Measurements from ENCODE around the gene CDH16. TPM values are rescaled to one million over a fixed set of nuclear protein-coding genes. Genes with fewer than 3 reads are reported as not detected.

CDH16 gene
- total and polyA plus RNA-seq, 3 donors from 2014 or later = 0.31 to 2.7 (median 0.39) TPM

DNA sequence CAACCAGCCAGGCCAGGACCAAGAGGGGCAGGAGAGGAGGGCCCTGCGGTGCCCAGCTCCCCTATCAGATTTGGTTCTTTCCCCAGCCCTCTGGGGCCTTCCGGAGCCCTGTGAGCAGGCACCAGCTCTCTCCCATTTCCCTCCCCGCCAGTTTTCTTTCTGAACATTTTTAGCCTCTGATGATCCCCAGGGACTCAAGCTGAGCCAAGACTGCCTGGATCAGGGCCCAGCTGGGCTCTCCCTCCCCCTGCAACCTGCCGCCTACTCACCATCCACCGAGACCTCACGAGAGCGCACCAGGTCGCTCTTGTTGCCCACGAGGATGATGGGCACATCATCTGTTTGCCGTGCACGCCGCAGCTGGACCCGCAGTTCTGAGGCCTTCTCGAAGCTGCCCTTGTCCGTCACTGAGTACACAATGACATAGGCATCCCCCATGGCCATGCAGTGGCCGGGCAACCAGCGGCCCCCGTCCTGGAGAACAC is 4.6 kb upstream of the CDH16 start:
- DNase-seq = peak; percentile 58
- intact Hi-C loops (cut with DNase I; ENCODE audit: low total_unique reads) = no loop called here
- Histone ChIP-seq H3K4me1 (peaks cover 39% of the 10 kb centered on the region), H3K36me3 (ENCODE audit: low read depth, missing control alignments) (no peaks in the 10 kb centered on the region), H3K9me3 (no peaks in the 10 kb centered on the region), H3K4me3 (no peak overlapping the region), H3K27ac (peak overlapping the region; percentile 51 to 65), H3K27me3 (no peaks in the 10 kb centered on the region)
- TF ChIP-seq POLR2A (IDR thresholded peaks at IDR 0.05) = no peak
- WGBS, 2 donors = 54 to 67% methylated on average over 18 of the region's 18 CpGs

DNA sequence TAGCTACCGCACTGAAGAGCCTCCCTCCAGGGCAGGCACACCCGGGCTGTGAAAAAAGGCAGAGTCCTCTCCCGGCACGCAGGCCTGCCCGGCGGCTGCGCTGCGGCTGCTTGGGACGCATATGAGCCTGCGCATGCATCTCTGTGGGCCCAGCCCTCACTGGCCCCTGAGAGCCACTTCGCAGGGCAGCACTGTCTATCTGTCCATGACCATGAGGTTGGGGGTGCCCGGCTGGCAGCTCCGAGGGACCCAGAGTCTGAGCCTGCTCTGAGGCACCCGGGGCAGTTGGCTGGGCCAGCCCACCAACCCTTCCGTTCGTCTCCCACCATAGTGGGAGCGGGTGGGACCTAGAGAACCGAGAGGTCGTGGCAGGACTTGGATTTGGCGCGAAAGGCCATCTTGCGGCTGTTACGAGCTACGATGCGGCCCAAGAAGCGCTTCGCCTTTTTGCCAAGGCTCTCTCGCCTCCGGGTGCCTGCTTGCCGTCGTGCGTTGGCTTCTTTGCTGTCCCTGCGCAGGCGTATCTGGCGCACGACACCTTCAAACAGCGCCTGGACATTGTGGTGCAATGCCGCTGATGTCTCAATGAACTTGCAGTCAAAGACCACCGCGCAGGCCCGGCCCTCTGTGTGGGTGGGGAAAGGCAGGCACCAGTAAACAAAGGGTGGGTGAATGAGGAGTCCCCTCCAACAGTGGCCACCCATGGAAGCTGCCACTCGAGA is 3.2 kb upstream of the CDH16 start:
- Histone ChIP-seq H3K9me3 (no peaks in the 10 kb centered on the region), H3K4me3 (peak overlapping the region in 1 of 2 donors; percentile 29), H3K27ac (peak overlapping the region in 1 of 2 donors; percentile 36), H3K36me3 (ENCODE audit: low read depth, missing control alignments) (no peaks in the 10 kb centered on the region), H3K4me1 (peaks cover 39% of the 10 kb centered on the region), H3K27me3 (no peaks in the 10 kb centered on the region)
- TF ChIP-seq, protein P1, sequence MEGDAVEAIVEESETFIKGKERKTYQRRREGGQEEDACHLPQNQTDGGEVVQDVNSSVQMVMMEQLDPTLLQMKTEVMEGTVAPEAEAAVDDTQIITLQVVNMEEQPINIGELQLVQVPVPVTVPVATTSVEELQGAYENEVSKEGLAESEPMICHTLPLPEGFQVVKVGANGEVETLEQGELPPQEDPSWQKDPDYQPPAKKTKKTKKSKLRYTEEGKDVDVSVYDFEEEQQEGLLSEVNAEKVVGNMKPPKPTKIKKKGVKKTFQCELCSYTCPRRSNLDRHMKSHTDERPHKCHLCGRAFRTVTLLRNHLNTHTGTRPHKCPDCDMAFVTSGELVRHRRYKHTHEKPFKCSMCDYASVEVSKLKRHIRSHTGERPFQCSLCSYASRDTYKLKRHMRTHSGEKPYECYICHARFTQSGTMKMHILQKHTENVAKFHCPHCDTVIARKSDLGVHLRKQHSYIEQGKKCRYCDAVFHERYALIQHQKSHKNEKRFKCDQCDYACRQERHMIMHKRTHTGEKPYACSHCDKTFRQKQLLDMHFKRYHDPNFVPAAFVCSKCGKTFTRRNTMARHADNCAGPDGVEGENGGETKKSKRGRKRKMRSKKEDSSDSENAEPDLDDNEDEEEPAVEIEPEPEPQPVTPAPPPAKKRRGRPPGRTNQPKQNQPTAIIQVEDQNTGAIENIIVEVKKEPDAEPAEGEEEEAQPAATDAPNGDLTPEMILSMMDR (IDR thresholded peaks at IDR 0.05) = no peak
- TF ChIP-seq POLR2A (IDR thresholded peaks at IDR 0.05) = no peak
- DNase-seq = no peak
- intact Hi-C loops (cut with DNase I; ENCODE audit: low total_unique reads) = no loop called here
- 72 to 80% methylated on average over 33 to 42 of the region's 42 CpGs for WGBS, 2 donors

DNA sequence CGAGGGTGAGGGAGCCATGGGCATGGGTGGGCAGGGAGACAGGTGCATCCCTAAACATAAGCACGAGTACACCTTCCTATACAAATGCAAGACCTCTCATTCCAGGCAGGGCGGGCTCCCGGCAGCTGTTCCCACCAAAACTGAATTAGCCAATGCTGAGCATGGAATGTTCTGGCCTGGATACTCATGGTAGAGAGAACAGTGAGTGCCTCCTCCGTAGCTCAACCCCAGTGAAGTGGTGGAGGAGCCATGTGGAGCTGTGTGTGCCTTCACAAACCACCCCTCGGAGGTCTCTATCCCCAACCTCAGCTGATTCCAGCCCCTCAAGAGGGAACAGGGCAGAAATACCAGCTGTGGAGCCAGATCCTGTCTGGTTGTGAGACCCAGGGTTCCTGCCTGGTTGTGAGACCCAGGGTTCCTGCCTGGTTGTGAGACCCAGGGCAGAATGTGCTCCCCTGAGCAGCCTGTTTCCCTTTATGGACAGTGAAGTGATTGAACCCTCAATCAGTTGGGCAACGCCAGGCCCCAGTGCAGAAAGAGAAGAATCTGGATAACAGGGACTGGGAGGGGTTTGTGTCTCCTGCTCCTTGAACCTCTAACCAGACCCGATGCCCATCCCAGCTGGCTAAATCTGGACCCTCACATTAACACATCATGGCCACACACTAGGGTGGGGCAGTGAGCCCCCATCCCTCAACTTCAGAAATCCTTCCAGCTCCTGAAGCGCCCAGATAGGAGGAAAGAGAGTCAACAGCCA is 2.4 kb upstream of the CDH16 start:
- intact Hi-C loops (cut with DNase I; ENCODE audit: low total_unique reads) = no loop called here
- no peaks in the 10 kb centered on the region for H3K36me3 ChIP-seq (ENCODE audit: low read depth, missing control alignments)
- H3K27me3 ChIP-seq = no peaks in the 10 kb centered on the region
- H3K4me3 ChIP-seq = peak overlapping the region in 1 of 2 donors; percentile 29
- DNase-seq = no peak
- H3K9me3 ChIP-seq = no peaks in the 10 kb centered on the region
- TF ChIP-seq POLR2A (IDR thresholded peaks at IDR 0.05) = no peak
- WGBS, 2 donors = 62 to 69% methylated on average over 6 to 8 of the region's 9 CpGs
- H3K27ac ChIP-seq = peak overlapping the region; percentile 31 to 36
- peaks cover 37% of the 10 kb centered on the region for H3K4me1 ChIP-seq

DNA sequence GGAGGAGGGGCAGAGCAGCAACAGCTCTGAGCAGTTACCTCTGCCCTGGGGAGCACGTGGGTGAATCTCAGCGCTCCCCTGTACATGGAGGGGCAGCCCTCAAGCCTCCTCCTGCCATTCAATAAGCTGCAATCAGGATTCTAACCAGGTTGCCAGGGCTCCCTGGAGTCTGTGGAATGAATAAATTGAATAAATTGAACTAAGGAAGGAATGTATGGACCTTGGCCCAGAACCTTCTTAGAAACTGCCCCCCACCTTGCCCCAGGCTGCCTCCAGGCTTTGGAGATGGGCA is 1.6 kb upstream of the CDH16 start:
- peaks cover 29% of the 10 kb centered on the region for H3K4me1 ChIP-seq
- no peak overlapping the region for H3K4me3 ChIP-seq
- H3K9me3 ChIP-seq = no peaks in the 10 kb centered on the region
- TF ChIP-seq, protein P1 (IDR thresholded peaks at IDR 0.05) = no peak
- TF ChIP-seq POLR2A (IDR thresholded peaks at IDR 0.05) = no peak
- no peak for DNase-seq
- H3K27ac ChIP-seq = no peak overlapping the region
- WGBS, 2 donors = 68 to 78% methylated on average over 2 of the region's 2 CpGs
- H3K27me3 ChIP-seq = no peaks in the 10 kb centered on the region
- intact Hi-C loops (cut with DNase I; ENCODE audit: low total_unique reads) = no loop called here
- H3K36me3 ChIP-seq (ENCODE audit: low read depth, missing control alignments) = no peaks in the 10 kb centered on the region

DNA sequence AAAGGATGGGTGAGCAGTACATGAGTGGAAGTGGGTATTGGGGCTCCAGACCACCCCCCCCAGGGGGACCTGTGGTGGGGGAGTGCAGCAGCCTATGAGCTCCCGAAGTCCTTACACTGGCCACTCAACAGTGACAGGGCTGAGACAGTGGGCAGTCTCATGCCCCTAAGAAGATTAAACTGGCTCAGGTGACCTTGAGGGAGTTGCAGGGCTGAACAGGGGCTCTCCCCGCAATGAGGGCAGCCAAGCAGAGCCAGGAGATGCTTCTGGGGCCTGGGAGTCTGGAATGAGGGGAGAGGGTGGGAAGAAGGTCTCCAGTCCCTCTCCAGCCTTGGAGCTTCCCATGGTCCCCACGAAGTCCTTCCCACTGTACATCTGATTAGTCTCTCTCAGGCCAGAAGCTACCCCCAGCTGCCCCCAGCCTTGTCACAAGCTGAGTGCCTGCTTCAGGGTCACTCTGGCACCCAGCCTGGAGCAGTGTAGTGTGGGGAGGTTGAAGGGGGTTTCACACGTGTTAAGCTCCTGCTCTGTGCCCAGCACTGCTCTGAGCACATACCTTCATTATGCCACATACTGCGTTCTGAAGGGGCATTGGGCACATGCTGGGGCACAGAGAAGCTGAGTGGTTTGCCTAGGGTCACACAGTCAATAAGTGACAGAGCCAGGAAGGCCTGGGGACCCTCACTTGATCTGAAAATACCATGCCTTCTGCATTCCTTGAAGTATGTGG is 1.0 kb upstream of the CDH16 start:
- WGBS, 2 donors = 46 to 58% methylated on average over 2 to 5 of the region's 5 CpGs
- Histone ChIP-seq H3K4me3 (no peak overlapping the region), H3K9me3 (no peaks in the 10 kb centered on the region), H3K27me3 (no peaks in the 10 kb centered on the region), H3K36me3 (ENCODE audit: low read depth, missing control alignments) (no peaks in the 10 kb centered on the region), H3K27ac (no peak overlapping the region), H3K4me1 (peaks cover 27% of the 10 kb centered on the region)
- no peak for DNase-seq
- TF ChIP-seq, protein P1 (IDR thresholded peaks at IDR 0.05) = no peak
- no peak for TF ChIP-seq POLR2A (IDR thresholded peaks at IDR 0.05)
- intact Hi-C loops (cut with DNase I; ENCODE audit: low total_unique reads) = no loop called here

Data from testis (tissue), 3 donors.